Measurements from ENCODE around the gene SH3RF3.

The SH3RF3 gene

GRCh38 chr2:109487536-109487869, 358.5 kb downstream of the SH3RF3 start:
- TF ChIP-seq CTCF (IDR thresholded peaks at IDR 0.05; ENCODE audit: low read depth, low read length) (no peak), POLR2A (IDR thresholded peaks at IDR 0.05; ENCODE audit: extremely low read depth, insufficient read length) (no peak), MYC (IDR thresholded peaks at IDR 0.05; ENCODE audit: low read depth, low read length) (no peak)
- TF ChIP-seq, protein P1, sequence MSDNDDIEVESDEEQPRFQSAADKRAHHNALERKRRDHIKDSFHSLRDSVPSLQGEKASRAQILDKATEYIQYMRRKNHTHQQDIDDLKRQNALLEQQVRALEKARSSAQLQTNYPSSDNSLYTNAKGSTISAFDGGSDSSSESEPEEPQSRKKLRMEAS (IDR thresholded peaks at IDR 0.05; ENCODE audit: low read depth, low read length), result no peak
- no peak overlapping the region for H3K4me3 ChIP-seq (ENCODE audit: low read depth, low read length)
- DNase-seq (ENCODE audit: low read depth), result no peak

DNA sequence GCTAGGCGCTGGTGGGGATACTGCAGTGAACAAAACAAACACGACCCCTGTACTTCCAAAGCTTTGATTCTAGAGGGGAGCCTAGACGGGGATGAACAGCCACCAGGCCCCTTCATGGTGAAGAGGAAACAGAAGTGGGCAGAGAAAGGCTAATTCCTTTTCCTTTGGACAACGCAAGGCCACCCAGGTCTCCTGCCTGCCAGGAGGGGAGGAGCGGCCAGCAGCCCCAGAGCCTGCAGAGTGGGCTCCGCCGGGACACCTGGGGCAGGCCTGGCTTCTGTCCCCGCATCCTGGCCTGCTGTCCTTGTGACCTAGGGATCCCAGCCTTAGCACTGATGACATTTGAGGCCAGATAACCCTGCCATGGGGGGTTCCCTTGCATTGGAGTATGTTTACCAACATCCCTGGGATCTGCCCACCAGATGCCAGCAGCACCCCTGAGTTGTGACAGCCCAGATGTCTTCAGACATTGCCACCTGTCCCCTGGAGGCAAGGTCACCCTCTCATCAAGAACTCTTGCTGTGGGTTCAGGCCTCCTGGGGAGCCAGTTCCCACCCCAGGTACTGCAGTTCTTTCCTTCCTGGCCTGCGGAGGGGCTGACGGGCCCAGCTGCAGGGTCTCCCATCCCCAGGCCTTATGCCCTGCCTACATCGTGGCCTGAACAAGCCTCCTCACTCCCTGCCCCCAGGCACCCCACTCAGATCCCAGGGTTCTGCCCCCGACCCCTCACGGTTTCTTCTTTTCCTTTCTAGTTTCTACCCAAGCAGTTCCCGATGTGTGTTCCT, 359.1 kb downstream of the SH3RF3 start:
- no peak for DNase-seq (ENCODE audit: low read depth)
- no peak overlapping the region for H3K4me3 ChIP-seq (ENCODE audit: low read depth, low read length)
- TF ChIP-seq MYC (IDR thresholded peaks at IDR 0.05; ENCODE audit: low read depth, low read length) (no peak), CTCF (IDR thresholded peaks at IDR 0.05; ENCODE audit: low read depth, low read length) (no peak), POLR2A (IDR thresholded peaks at IDR 0.05; ENCODE audit: extremely low read depth, insufficient read length) (no peak)
- TF ChIP-seq, protein P1 (IDR thresholded peaks at IDR 0.05; ENCODE audit: low read depth, low read length), result no peak

DNA sequence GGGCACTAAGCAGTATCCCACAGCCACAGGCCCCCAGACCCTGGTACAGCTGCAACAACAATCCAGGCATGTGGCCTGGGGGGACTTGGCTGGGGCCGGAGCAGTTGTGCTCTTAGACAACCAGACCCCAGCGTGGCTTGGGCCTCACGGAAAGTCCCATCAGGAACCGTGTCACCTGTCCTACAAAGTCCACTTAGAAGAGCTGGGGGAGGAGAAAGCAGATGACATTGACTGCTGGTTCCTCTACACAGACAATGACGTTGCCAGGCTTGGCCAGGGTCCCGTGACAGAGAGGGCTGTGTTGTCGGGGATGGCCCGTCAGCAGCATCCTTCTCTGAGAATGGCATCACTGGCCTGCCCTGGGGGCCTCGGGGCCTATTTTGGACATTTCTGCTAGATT, 360.3 kb downstream of the SH3RF3 start:
- no peak overlapping the region for H3K4me3 ChIP-seq (ENCODE audit: low read depth, low read length)
- TF ChIP-seq MYC (IDR thresholded peaks at IDR 0.05; ENCODE audit: low read depth, low read length) (no peak), CTCF (IDR thresholded peaks at IDR 0.05; ENCODE audit: low read depth, low read length) (no peak), POLR2A (IDR thresholded peaks at IDR 0.05; ENCODE audit: extremely low read depth, insufficient read length) (no peak)
- TF ChIP-seq, protein P1 (IDR thresholded peaks at IDR 0.05; ENCODE audit: low read depth, low read length), result no peak
- DNase-seq (ENCODE audit: low read depth), result no peak

- no peak overlapping the region for H3K4me3 ChIP-seq (ENCODE audit: low read depth, low read length)
- TF ChIP-seq, protein P1 (IDR thresholded peaks at IDR 0.05; ENCODE audit: low read depth, low read length), result no peak
- TF ChIP-seq POLR2A (IDR thresholded peaks at IDR 0.05; ENCODE audit: extremely low read depth, insufficient read length) (no peak), MYC (IDR thresholded peaks at IDR 0.05; ENCODE audit: low read depth, low read length) (no peak), CTCF (IDR thresholded peaks at IDR 0.05; ENCODE audit: low read depth, low read length) (no peak)
- DNase-seq (ENCODE audit: low read depth), result no peak
These were observed 364.4 kb downstream of the SH3RF3 start for GRCh38 chr2:109493176-109493935.

DNA sequence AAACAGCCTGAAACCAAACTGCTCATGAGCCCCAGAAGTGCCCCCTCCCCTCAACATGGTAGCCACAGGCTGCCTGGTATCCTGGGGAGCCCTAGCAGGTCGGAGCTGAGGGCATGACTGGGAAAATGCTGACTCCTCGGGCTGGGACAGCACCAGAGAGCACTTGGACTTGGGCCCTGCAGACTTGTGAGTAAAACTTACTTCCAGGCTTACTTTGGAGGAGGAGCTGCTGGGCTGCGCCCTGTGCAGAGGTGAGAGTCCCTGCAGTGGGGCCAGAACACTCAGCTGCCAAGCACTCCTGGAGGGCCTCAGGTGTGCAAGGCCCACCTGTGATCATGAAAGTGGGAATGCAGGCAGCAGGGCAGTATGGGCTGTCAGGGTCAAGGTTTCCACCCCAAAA, 365.3 kb downstream of the SH3RF3 start:
- no peak for DNase-seq (ENCODE audit: low read depth)
- H3K4me3 ChIP-seq (ENCODE audit: low read depth, low read length), result no peak overlapping the region
- TF ChIP-seq, protein P1 (IDR thresholded peaks at IDR 0.05; ENCODE audit: low read depth, low read length), result no peak
- no peak for TF ChIP-seq CTCF (IDR thresholded peaks at IDR 0.05; ENCODE audit: low read depth, low read length)
- no peak for TF ChIP-seq MYC (IDR thresholded peaks at IDR 0.05; ENCODE audit: low read depth, low read length)
- TF ChIP-seq POLR2A (IDR thresholded peaks at IDR 0.05; ENCODE audit: extremely low read depth, insufficient read length), result no peak

Measured in NB4 (cell line).